ENCODE results near the gene OSBP2. TPM values are rescaled to one million over a fixed set of nuclear protein-coding genes. Genes with fewer than 3 reads are reported as not detected.

Gene OSBP2
- total and polyA plus RNA-seq, 2 of the 13 experiments (the other 11 are each of a cell fraction or from before 2014, with no cell fraction given): 5.0 to 7.7 TPM

- no peaks in the 10 kb centered on the region for H3K79me2 ChIP-seq (ENCODE audit: insufficient read depth, low read length)
- ChIA-PET CTCF (ENCODE audit: low intra/inter-chr PET ratio, low total read pairs) (no interaction called here), POLR2A (no interaction called here)
- in situ Hi-C loops (cut with HindIII; ENCODE audit: extremely low pct_ligation_motif_present, low pct_unique_long_range_greater_than_20kb): no loop called here
- H3K9ac ChIP-seq (ENCODE audit: insufficient read depth, low read depth, low read length): no peak overlapping the region
- H3K9me3 ChIP-seq (ENCODE audit: low read length): no peaks in the 10 kb centered on the region
- no peak overlapping the region for H2AFZ ChIP-seq (ENCODE audit: low read length)
- intact Hi-C loops (cut with micrococcal nuclease; ENCODE audit: unreplicated experiment): no loop called here
- 14% methylated on average over 6 of the region's 7 CpGs for WGBS (ENCODE audit: low lambda C conversion rate)
- no peaks in the 10 kb centered on the region for H3K4me1 ChIP-seq (ENCODE audit: insufficient read depth, low read length)
- no peak overlapping the region for H3K4me3 ChIP-seq (replicated peaks in 1 of 3; ENCODE audit: insufficient read depth in 1 of 3, low read depth in 2 of 3, low read length in 3 of 3)
- TF ChIP-seq KDM1A (CRISPR knock-in tag; IDR thresholded peaks at IDR 0.05): no peak
- no peak for TF ChIP-seq PRDM4 (CRISPR knock-in tag; IDR thresholded peaks at IDR 0.05; ENCODE audit: borderline replicate concordance)
- TF ChIP-seq ZNF790 (CRISPR knock-in tag; IDR thresholded peaks at IDR 0.05; ENCODE audit: borderline replicate concordance): no peak
- no peak for TF ChIP-seq ZBTB10 (CRISPR knock-in tag; IDR thresholded peaks at IDR 0.05; ENCODE audit: borderline replicate concordance)
- TF ChIP-seq ZNF800 (CRISPR knock-in tag; IDR thresholded peaks at IDR 0.05): no peak
- TF ChIP-seq ZNF431 (CRISPR knock-in tag; IDR thresholded peaks at IDR 0.05; ENCODE audit: borderline replicate concordance, low read depth): no peak
- TF ChIP-seq KAT8 (CRISPR knock-in tag; IDR thresholded peaks at IDR 0.05): no peak
- TF ChIP-seq NFIC (IDR thresholded peaks at IDR 0.05; ENCODE audit: low read length): no peak
- no peak for TF ChIP-seq KDM5A (IDR thresholded peaks at IDR 0.05; ENCODE audit: borderline replicate concordance, low read length)
- no peak for TF ChIP-seq JUNB (CRISPR knock-in tag; IDR thresholded peaks at IDR 0.05; ENCODE audit: borderline replicate concordance)
- no peak for TF ChIP-seq SP1 (IDR thresholded peaks at IDR 0.05)
- TF ChIP-seq SP1 (CRISPR knock-in tag; IDR thresholded peaks at IDR 0.05): no peak
- TF ChIP-seq MBD4 (IDR thresholded peaks at IDR 0.05; ENCODE audit: borderline replicate concordance, low read length): no peak
- no peak for TF ChIP-seq ATF7 (IDR thresholded peaks at IDR 0.05)
- TF ChIP-seq ATF7 (CRISPR knock-in tag; IDR thresholded peaks at IDR 0.05): no peak
- TF ChIP-seq NFIB (CRISPR knock-in tag; IDR thresholded peaks at IDR 0.05; ENCODE audit: borderline replicate concordance): no peak
- peaks cover 0 to 13% of the 10 kb centered on the region in 2 experiments; a peak in 3 of 5 replicates for H3K27me3 ChIP-seq (ENCODE audit: control insufficient read depth in 1 of 2, insufficient read depth in 2 of 2, low read length in 2 of 2)
- no peaks in the 10 kb centered on the region for H3K36me3 ChIP-seq (replicated peaks in 1 of 2; ENCODE audit: control insufficient read depth in 1 of 2, insufficient read depth in 2 of 2, low read length in 2 of 2)
- H4K20me1 ChIP-seq (ENCODE audit: insufficient read depth, low read length): no peaks in the 10 kb centered on the region
- H3K27ac ChIP-seq (ENCODE audit: extremely low read length, insufficient read depth, low read length): no peak overlapping the region
- no peak overlapping the region for H3K4me2 ChIP-seq (ENCODE audit: low read depth, low read length)
- no peak for DNase-seq (ENCODE audit: low spot score)
- no TSS peak for BruUV-seq (replicated peaks)
- FAIRE-seq: no peak
- no peak for ATAC-seq
Measured at GRCh38 chr22:30813936-30814335, 119.3 kb downstream of the OSBP2 start.
